SK-N-MC (cell line): ENCODE results near the gene CZIB.

Source experiments
- EZH2 ChIP-seq: fragments of 200-600 bp; sonication (generic); IDR thresholded peaks from one replicate; pipeline ENCODE4 v1.6.1; 2017; ENCODE audit warnings: antibody characterized with exemption
- FOXP2 ChIP-seq: optimal IDR thresholded peaks from 2 replicates; pipeline ENCODE3; 2011; ENCODE audit warnings: mild to moderate bottlenecking, moderate library complexity; ENCODE audit not compliant: insufficient read depth; ENCODE audit errors: extremely low read length, control extremely low read depth
- POLR2AphosphoS5 ChIP-seq: IDR thresholded peaks from 2 replicates; pipeline ENCODE4 v1.6.1; 2012; ENCODE audit warnings: mild to moderate bottlenecking, low read depth, low read length, borderline replicate concordance

DNA sequence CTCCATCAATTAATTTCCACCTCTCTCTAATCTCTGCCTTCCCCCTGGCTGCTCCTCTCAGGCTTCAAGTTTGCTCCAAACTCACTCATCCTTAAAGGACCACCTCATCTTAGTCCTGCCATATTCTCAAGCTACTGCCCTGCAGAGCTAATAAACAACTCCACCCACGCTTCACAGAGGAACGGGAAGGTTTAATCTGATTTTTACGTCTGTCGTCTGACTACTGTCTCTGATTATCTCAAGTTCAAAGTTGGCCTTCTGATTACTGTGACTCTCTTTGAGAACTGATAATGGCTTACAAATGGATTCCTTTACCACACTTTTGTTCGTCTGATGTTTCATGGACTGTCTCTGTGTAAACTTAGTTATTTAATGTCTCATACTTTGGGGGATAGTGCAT lies 31.4 kb downstream of the CZIB start:
- TF ChIP-seq EZH2 (no peak), POLR2AphosphoS5 (no peak), FOXP2 (no peak)
